TTC549 (cell line): ENCODE measurements around the gene INPP1.
"Not testable (repeated sequence)": the region's sequence is repeated elsewhere in the genome, so short reads cannot be mapped to it uniquely, and the experiment has no call there.

Experiments used
- FAIRE-seq: peaks from 2 replicates; lab custom pipeline; 2012; peaks lifted over from hg19 to GRCh38; lab: Jason Lieb, UNC

Gene INPP1

GRCh38 chr2:190334479-190335224 lies 8.7 kb upstream of the INPP1 start:
- FAIRE-seq, result no peak

GRCh38 chr2:190335225-190335559 lies 8.2 kb upstream of the INPP1 start:
- no peak for FAIRE-seq

- not testable (repeated sequence) for FAIRE-seq
Measured at GRCh38 chr2:190335584-190335983, 7.8 kb upstream of the INPP1 start.

GRCh38 chr2:190336420-190336819 lies 7.0 kb upstream of the INPP1 start:
- no peak for FAIRE-seq

GRCh38 chr2:190338453-190338852 lies 4.9 kb upstream of the INPP1 start:
- FAIRE-seq, result no peak

GRCh38 chr2:190339394-190339793 lies 4.0 kb upstream of the INPP1 start:
- FAIRE-seq, result no peak

GRCh38 chr2:190340369-190340768 lies 3.0 kb upstream of the INPP1 start:
- no peak for FAIRE-seq

GRCh38 chr2:190342611-190343010 lies 778 bp upstream of the INPP1 start:
- no peak for FAIRE-seq

GRCh38 chr2:190343089-190343535 lies 277 bp upstream of the INPP1 start:
- no peak for FAIRE-seq

GRCh38 chr2:190344276-190344827 lies 963 bp downstream of the INPP1 start:
- FAIRE-seq, result no peak

- no peak for FAIRE-seq
Measured at GRCh38 chr2:190350371-190350770, 7.0 kb downstream of the INPP1 start.

GRCh38 chr2:190351955-190352354 lies 8.6 kb downstream of the INPP1 start:
- FAIRE-seq, result no peak

- no peak for FAIRE-seq
Measured at GRCh38 chr2:190352668-190353536, 9.5 kb downstream of the INPP1 start.

- FAIRE-seq, result no peak
Measured at GRCh38 chr2:190353537-190353899, 10.1 kb downstream of the INPP1 start.

- no peak for FAIRE-seq
Measured at GRCh38 chr2:190354003-190354690, 10.8 kb downstream of the INPP1 start.

GRCh38 chr2:190355968-190356644 lies 12.7 kb downstream of the INPP1 start:
- FAIRE-seq, result no peak

GRCh38 chr2:190357600-190357999 lies 14.2 kb downstream of the INPP1 start:
- no peak for FAIRE-seq

GRCh38 chr2:190358655-190359448 lies 15.5 kb downstream of the INPP1 start:
- not testable (repeated sequence) for FAIRE-seq

GRCh38 chr2:190360561-190360960 lies 17.2 kb downstream of the INPP1 start:
- FAIRE-seq, result peak; percentile 9

GRCh38 chr2:190360965-190361364 lies 17.6 kb downstream of the INPP1 start:
- no peak for FAIRE-seq

GRCh38 chr2:190361572-190361971 lies 18.2 kb downstream of the INPP1 start:
- FAIRE-seq, result no peak
